NCI-H82 (cell line): ENCODE measurements around the gene TTLL1.
"Not testable (repeated sequence)": the region's sequence is repeated elsewhere in the genome, so short reads cannot be mapped to it uniquely, and the experiment has no call there.

Experiments
- DNase-seq: peaks from one replicate; lab custom pipeline; 2025; lab: John Stamatoyannopoulos, UW

TTLL1 gene

DNA sequence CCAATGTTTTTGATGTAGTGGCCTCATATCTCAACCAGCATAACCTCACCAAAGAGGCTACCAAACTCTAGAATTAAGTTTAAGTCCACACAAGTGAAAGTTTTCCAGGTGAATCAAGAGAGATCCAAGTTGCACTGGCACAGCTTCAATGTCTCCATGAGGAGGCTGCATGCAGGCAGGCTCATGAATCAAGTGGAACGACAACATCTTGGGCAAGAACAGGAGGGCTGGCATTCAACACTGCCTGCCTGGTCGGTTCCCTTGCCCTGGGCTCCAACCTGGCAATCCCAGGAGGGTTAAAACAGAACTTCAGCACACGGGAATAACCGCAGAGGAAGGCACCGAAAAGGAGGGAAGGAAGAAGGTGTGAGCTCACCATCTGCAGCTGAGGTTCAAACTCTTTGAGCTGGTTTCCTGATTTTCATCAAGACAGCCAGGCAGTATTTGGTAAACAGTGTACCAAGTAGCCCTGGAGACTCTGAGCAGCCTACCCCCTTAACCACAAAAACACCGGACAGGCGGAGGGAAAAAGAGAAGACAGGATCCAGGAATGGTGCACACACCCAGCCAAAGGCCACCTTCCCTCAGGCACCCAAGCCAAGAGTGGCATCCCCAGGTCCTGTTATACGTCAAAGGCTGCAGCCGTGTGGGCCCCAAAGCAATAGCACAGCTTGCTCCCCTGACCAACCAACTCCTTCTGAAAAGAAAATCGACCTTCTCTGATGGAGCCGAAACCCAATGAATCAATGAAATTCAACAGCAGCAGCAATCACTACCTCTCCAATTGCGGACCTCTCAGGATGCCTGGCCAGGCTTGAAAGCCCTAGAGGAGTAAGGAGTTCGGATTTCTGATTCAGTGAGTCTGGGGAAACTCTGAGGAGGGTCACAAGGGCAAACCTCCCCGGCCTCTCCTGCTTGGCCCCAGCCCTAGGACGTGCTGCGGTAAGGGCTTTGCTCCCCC is 75.6 kb downstream of the TTLL1 start:
- DNase-seq, result peak; percentile 41

- DNase-seq, result no peak
These were observed 76.8 kb downstream of the TTLL1 start for GRCh38 chr22:43012390-43012789.

GRCh38 chr22:43011079-43011478 is 78.1 kb downstream of the TTLL1 start:
- DNase-seq, result peak; percentile 17

GRCh38 chr22:43009444-43009843 is 79.7 kb downstream of the TTLL1 start:
- DNase-seq, result no peak

DNA sequence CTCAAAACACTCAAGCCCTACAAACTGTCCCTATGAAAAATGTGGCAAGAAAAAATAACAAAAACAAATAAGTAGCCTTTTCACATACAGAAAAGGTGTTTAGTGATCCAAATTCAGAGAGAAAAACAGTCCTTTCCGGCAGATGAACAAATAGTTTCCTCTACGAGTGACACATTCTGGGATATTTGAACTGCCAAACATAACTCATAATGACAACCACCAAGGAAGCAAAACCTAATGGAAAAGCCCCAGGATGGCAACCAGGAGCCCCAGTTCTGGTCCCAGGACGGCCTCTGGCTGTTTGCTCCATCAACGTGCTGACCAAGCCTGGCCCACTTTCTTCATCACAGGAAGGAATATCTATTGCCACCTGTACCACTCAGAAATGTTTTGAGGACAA is 80.3 kb downstream of the TTLL1 start:
- DNase-seq, result no peak

GRCh38 chr22:43008509-43008908 is 80.7 kb downstream of the TTLL1 start:
- no peak for DNase-seq

DNA sequence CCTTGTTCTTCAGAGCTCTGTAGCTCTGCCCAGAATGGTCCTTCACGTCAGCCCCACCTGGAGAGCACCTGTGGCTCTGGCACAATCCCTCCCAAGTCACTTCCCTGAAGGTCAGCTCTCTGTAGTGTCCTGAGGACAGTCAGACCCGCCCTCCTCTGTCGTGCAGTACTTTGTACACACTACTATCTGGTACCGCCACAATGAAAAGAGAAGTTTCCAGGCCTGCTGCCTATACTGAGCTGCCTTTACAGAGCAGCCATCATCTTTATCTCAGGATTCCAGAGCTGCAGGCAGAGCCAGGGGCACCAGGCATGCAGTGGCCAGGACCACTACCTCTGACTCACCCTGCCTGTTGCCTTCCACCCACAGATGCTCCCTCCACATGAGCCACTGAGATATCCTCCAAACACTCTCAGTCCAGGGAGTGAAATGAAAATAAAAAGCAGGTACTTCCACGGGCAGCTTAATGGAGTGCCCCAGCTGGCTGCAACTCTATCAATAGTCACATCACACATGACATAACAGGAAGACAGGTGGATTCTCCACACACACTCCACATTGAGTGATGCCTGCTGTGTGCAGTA is 81.6 kb downstream of the TTLL1 start:
- DNase-seq, result no peak

GRCh38 chr22:43006753-43007152 is 82.4 kb downstream of the TTLL1 start:
- DNase-seq, result peak; percentile 33

GRCh38 chr22:43006016-43006505 is 83.1 kb downstream of the TTLL1 start:
- no peak for DNase-seq

GRCh38 chr22:43005106-43005505 is 84.1 kb downstream of the TTLL1 start:
- DNase-seq, result no peak

GRCh38 chr22:43004362-43005035 is 84.7 kb downstream of the TTLL1 start:
- no peak for DNase-seq

GRCh38 chr22:43002202-43002586 is 87.0 kb downstream of the TTLL1 start:
- DNase-seq, result no peak

DNA sequence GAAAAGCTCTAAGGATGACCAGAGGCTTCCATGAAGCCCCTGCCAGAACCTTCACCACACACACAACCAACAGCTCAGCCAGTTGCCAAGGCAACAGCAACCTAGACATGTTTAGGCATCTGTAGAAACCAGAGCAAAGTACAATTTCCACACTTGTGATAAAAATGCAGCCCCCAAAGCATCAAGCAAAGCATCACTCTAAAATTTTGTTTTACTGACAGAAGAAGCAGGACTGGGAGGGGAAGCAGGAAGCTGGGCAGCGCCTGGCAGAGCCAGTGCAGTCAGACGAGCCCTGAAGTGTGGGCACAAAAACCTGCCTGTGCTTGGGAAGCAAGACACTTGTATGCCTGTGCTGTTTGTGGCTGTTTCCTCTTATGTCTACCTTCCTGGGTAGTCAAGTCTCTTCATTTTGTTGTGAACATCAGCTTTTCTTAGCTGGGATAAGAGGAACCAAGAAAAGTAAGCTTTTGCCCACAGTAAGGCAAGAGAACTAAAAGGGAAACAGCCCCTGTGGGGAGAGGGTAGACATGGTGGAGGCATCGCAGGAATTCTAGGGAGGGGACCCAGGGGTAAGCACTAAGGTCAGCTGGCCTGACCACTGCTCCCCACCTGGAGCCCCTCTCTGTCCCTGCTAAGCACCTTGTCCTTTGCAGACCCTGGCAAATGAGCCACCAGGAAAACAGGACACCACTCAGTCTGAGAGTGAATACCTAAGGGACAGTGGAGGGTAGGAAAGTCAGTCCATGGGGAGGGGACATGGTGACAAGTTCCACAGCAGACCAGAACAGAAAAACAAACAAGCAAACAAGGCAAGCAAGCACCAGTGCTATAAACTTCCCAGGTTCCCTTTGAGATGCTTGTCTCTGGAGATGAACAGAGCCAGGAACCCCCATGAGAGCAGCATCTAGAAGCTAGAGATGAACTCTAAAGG is 87.7 kb downstream of the TTLL1 start:
- peak; percentile 44 for DNase-seq

- DNase-seq, result no peak
These were observed 88.6 kb downstream of the TTLL1 start for GRCh38 chr22:43000441-43001175.

- DNase-seq, result no peak
These were observed 91.6 kb downstream of the TTLL1 start for GRCh38 chr22:42997582-42998090.

DNA sequence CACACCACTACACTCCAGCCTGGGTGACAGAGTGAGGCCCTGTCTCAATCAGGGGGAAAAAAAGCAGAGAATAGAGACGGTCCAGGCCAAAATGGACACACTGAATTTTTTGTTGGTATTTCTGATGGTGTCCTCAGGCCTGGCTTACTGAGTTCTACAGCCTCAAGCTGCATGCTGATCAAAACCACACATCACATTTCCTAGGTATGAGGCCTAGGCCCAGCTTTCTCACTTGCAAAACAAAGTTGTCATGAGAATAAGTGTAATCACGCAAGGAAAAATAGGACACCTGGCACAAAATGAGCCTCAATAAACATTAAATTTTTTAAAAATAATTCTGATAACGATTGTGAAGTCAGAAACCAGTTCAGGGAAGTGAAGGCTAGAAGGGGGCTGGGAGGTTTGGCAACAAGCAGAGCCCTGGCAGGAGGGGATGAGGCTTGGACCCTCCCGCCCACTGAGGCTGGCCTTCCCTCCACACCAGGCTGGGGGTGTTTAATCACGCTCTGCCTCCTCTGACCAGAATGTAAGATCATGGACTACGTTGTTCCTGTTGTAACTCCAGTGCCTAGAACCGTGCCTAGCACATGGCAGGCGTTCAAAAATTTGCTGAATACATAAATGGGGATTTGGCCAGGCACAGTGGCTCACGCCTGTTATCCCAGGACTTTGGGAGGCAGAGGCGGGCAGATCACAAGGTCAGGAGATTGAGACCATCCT is 92.4 kb downstream of the TTLL1 start:
- DNase-seq, result no peak

DNA sequence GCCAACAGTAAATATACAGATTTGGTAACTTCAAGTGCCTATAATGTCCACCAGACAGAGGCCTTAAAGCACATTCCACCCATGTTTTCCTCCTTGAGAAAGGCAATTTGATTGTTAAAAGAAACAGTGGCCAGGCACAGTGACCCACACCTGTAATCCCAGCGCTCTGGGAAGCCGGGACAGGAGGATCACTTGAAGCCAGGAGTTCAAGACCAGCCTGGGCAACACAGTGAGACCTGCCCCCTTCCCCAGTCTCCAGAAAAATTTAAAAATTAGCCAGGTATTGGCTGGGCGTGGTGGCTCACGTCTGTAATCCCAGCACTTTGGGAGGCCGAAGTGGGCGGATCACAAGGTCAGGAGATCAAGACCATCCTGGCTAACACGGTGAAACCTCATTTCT is 93.5 kb downstream of the TTLL1 start:
- DNase-seq, result not testable (repeated sequence)

- DNase-seq, result no peak
These were observed 94.2 kb downstream of the TTLL1 start for GRCh38 chr22:42994917-42995562.

DNA sequence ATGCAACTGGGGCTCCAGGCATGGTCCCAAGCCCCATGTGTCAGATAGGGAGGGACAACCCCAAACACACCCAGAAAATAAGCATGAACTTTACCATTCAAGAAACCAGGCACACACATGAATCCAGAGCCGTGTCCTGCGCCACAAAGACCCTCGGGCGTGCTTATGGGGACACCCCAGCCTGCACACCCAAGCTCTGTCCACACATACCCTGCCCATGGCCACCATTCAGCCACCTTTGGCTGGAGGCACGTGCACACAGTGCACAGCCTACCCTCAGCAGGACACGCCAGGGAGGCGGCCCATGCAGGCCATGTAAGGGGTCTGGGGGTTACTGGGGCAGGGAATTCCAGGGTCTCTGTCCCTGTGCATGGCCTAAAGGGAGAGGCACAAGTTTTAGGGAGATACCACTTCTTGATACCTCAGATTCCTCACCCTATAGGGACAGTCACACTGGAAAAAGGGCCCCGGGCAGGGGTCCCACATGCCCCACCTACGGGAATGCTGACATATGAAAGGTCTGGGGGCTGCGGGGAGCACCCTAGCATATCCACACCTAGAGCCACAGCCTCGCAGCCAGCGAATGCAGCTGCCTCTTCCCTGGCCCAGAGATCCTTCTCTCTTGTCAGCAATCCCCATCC is 94.8 kb downstream of the TTLL1 start:
- no peak for DNase-seq
